Measurements from ENCODE around the gene GRIN2A. TPM values are rescaled to one million over a fixed set of nuclear protein-coding genes. Genes with fewer than 3 reads are reported as not detected.

GRIN2A gene
- total and polyA plus RNA-seq, 12 donors, result 0.07 to 1.2 (median 0.32) TPM; not detected in 2

DNA sequence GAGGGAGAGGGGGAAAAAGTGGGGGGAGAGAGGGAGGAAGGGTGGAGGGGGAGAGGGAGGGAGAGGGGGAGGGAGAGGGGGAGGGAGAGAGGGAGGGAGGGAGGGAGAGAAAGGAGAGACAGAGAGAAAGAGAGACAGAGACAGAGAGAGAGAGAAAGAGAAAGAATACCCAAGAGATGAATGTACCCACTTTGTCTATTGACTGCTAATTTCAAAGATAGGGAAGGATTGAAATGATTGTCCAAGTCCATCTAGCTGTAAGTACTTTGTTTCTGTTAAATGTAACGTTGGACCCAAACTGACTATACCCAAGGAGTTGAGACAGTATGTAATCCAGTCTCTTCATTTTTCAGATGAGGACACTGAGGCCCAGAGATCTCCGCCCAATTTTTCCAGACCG lies 374.9 kb downstream of the GRIN2A start:
- H3K27ac ChIP-seq, result no peak overlapping the region
- no peak for DNase-seq
- intact Hi-C loops (cut with DNase I), result no loop called here
- TF ChIP-seq, protein P1, sequence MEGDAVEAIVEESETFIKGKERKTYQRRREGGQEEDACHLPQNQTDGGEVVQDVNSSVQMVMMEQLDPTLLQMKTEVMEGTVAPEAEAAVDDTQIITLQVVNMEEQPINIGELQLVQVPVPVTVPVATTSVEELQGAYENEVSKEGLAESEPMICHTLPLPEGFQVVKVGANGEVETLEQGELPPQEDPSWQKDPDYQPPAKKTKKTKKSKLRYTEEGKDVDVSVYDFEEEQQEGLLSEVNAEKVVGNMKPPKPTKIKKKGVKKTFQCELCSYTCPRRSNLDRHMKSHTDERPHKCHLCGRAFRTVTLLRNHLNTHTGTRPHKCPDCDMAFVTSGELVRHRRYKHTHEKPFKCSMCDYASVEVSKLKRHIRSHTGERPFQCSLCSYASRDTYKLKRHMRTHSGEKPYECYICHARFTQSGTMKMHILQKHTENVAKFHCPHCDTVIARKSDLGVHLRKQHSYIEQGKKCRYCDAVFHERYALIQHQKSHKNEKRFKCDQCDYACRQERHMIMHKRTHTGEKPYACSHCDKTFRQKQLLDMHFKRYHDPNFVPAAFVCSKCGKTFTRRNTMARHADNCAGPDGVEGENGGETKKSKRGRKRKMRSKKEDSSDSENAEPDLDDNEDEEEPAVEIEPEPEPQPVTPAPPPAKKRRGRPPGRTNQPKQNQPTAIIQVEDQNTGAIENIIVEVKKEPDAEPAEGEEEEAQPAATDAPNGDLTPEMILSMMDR (IDR thresholded peaks at IDR 0.05), result no peak
- no peak for TF ChIP-seq POLR2A (IDR thresholded peaks at IDR 0.05)
- H3K36me3 ChIP-seq (replicated peaks in 1 of 2), result no peaks in the 10 kb centered on the region
- H3K27me3 ChIP-seq, result no peaks in the 10 kb centered on the region
- H3K9me3 ChIP-seq (replicated peaks in 1 of 3), result no peaks in the 10 kb centered on the region
- H3K4me1 ChIP-seq (replicated peaks in 1 of 2), result no peaks in the 10 kb centered on the region
- 77 to 88% (median 82%) methylated on average over 3 of the region's 3 CpGs for WGBS, 4 donors
- H3K4me3 ChIP-seq, result no peak overlapping the region

DNA sequence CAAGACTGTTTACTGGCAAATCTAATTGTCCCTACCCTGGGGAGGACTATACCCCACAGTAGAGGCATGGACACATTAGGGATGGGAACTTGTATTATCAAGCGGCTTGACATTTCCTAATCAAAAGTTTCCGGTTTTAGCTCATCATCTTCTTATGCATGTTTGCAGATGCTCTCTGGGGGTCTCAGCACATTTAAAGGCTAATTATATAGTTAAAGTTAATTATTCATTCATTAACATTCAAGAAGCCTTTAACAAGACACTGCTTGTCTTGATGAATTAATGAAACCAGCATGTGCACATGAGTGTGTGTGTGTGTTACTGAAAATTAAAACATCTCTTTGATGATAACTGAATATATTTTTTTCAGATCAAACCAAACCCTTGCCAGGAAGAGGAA lies 377.1 kb downstream of the GRIN2A start:
- intact Hi-C loops (cut with DNase I), result no loop called here
- WGBS, 4 donors, result 88 to 92% (median 90%) methylated on average over 2 of the region's 2 CpGs

DNA sequence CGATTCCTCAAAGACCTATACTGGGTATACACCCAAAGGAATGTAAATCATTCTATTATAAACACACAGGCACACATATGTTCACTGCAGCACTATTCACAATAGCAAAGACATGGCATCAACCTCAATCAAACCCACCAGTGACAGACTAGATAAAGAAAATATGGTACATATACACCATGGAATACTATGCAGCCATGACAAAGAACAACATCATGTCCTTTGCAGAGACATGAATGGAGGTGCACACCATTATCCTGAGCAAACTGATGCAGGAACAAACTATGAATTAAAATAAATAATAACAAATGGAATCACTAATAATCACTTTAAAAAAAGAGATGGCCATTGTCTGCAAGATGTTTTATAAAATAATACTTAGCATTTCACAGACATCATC lies 380.1 kb downstream of the GRIN2A start:
- no peak for TF ChIP-seq POLR2A (IDR thresholded peaks at IDR 0.05)
- TF ChIP-seq, protein P1 (IDR thresholded peaks at IDR 0.05), result no peak
- WGBS, 4 donors, result 81 to 92% (median 89%) methylated on average over 1 of the region's 1 CpG
- Histone ChIP-seq H3K4me1 (replicated peaks in 1 of 2) (no peaks in the 10 kb centered on the region), H3K27me3 (no peaks in the 10 kb centered on the region), H3K9me3 (replicated peaks in 1 of 3) (no peaks in the 10 kb centered on the region), H3K36me3 (replicated peaks in 1 of 2) (no peaks in the 10 kb centered on the region), H3K4me3 (no peak overlapping the region), H3K27ac (no peak overlapping the region)
- intact Hi-C loops (cut with DNase I), result no loop called here
- no peak for DNase-seq

More for the DNA sequence above, 377.1 kb downstream of the GRIN2A start:
- H3K27ac ChIP-seq, result no peak overlapping the region
- H3K4me3 ChIP-seq, result no peak overlapping the region
- DNase-seq, result no peak
- H3K9me3 ChIP-seq (replicated peaks in 1 of 3), result no peaks in the 10 kb centered on the region
- TF ChIP-seq, protein P1 (IDR thresholded peaks at IDR 0.05), result no peak
- TF ChIP-seq POLR2A (IDR thresholded peaks at IDR 0.05), result no peak
- H3K4me1 ChIP-seq (replicated peaks in 1 of 2), result no peaks in the 10 kb centered on the region
- H3K36me3 ChIP-seq (replicated peaks in 1 of 2), result no peaks in the 10 kb centered on the region
- H3K27me3 ChIP-seq, result no peaks in the 10 kb centered on the region

DNA sequence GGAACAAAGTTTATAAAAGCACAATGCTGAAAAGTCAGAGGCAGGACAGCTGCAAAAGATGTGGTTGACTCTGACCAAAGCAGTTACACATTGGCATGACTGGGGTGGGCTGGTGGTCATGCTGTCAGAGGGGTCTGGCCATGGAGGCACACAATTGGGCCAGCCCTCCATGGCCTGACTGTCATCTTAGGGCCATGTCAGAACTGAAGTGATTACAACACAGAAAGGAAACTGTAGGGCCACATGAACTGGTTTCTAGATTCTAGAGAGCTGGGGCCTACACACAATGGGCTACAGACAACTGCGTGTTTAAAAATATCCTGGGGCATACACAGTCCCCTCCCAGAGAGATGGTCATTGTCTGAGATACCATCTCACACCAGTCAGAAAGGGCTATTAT lies 380.6 kb downstream of the GRIN2A start:
- Histone ChIP-seq H3K9me3 (replicated peaks in 1 of 3) (no peaks in the 10 kb centered on the region), H3K27me3 (no peaks in the 10 kb centered on the region), H3K27ac (no peak overlapping the region), H3K4me1 (replicated peaks in 1 of 2) (no peaks in the 10 kb centered on the region), H3K4me3 (no peak overlapping the region), H3K36me3 (replicated peaks in 1 of 2) (no peaks in the 10 kb centered on the region)
- DNase-seq, result no peak
- WGBS, 4 donors, result 71 to 89% (median 88%) methylated on average over 1 of the region's 1 CpG
- intact Hi-C loops (cut with DNase I), result no loop called here
- TF ChIP-seq, protein P1 (IDR thresholded peaks at IDR 0.05), result no peak
- no peak for TF ChIP-seq POLR2A (IDR thresholded peaks at IDR 0.05)

Measured in adrenal gland (tissue), 12 donors.